ENCODE data around the gene PRTG. TPM values are rescaled to one million over a fixed set of nuclear protein-coding genes. Genes with fewer than 3 reads are reported as not detected.

Gene PRTG
- total RNA-seq, 2 experiments from 2014 or later: 0.15 TPM; not detected in 1

Small RNA genes within 50 kb of the gene (small RNA-seq; reads per million reads assigned to genes)
- not detected for gene AC009997.1

Other genes with a start within 250 kb of the PRTG start
- 0.79 TPM in 1 of 2 replicates, not detected in the other for gene DNAAF4, start 234.9 kb downstream of the PRTG start, total RNA-seq (2014; rRNA removed; shearing (Covaris generic))
- gene DNAAF4, start 234.9 kb downstream of the PRTG start, total RNA-seq (2022): not detected in 2 replicates
- gene PYGO1, start 154.8 kb downstream of the PRTG start, total RNA-seq (2014; rRNA removed; shearing (Covaris generic)): not detected in 2 replicates
- gene PYGO1, start 154.8 kb downstream of the PRTG start, total RNA-seq (2022): not detected in 2 replicates

All from OCI-LY7 (cell line).